Suprapubic skin (tissue), 4 donors: Measurements from ENCODE around the gene ATP2A3.

Experiments used
- CTCF ChIP-seq, 2 donors: fragments of 200-600 bp in 1 of 2; fragments of 450-650 bp in 1 of 2; sonication (generic) in 1 of 2; IDR thresholded peaks; one replicate each; pipeline ENCODE4 v1.5.1; 2016 to 2019; ENCODE audit warnings: antibody characterized with exemption in 2 of 2, mild to moderate bottlenecking in 1 of 2, moderate library complexity in 1 of 2
- EP300 ChIP-seq: sonication (generic); formaldehyde crosslinking; IDR thresholded peaks from one replicate; pipeline ENCODE4 v1.6.1; 2017; ENCODE audit warnings: antibody characterized with exemption
- POLR2AphosphoS5 ChIP-seq, 3 donors: sonication (generic); formaldehyde crosslinking; IDR thresholded peaks; one replicate each; pipeline ENCODE4 v1.6.1; 2017; ENCODE audit warnings: antibody characterized with exemption in 3 of 3

- TF ChIP-seq CTCF (IDR thresholded peaks at IDR 0.05) (no peak), POLR2AphosphoS5 (IDR thresholded peaks at IDR 0.05) (no peak), EP300 (no peak)
These were observed 4.8 kb upstream of the ATP2A3 start for GRCh38 chr17:3968886-3969524.
